Endothelial cell of umbilical vein (primary cell): ENCODE data around the gene UNC5C. TPM values are rescaled to one million over a fixed set of nuclear protein-coding genes. Genes with fewer than 3 reads are reported as not detected.

Source experiments
- BruUV-seq: library from RNA; stranded (reverse); fragments of 400-500 nt; replicated peaks from 2 replicates; lab custom pipeline; 2021; lab: Mats Ljungman, UMichigan
- CTCF ChIA-PET: fragments of 300-600, 350-600 bp; sonication (Branson Sonifier 250); formaldehyde crosslinking; loops from one replicate; lab custom pipeline; 2021; ENCODE audit warnings: antibody characterized with exemption, inconsistent platforms; lab: Charles Lee
- POLR2A ChIA-PET: fragments of 300-600, 350-600 bp; sonication (Branson Sonifier 250); formaldehyde crosslinking; loops from one replicate; lab custom pipeline; 2021; ENCODE audit warnings: antibody characterized with exemption, inconsistent platforms; lab: Charles Lee
- DNase-seq: peaks from one replicate; pipeline ENCODE4 v3.0.0-alpha.2; 2011; ENCODE audit warnings: low read depth, low spot score
- FAIRE-seq: peaks from 2 replicates; lab custom pipeline; 2011; peaks lifted over from hg19 to GRCh38; lab: Jason Lieb, UNC
- H2AFZ ChIP-seq: 2 replicates; pipeline ENCODE4 v1.6.0; 2012; ENCODE audit warnings: low read depth, low read length, control low read depth, inconsistent platforms
- H3K27ac ChIP-seq: 2 replicates; pipeline ENCODE4 v1.5.1; 2011; ENCODE audit warnings: low read depth, mild to moderate bottlenecking, control low read depth, low read length, moderate library complexity; ENCODE audit not compliant: insufficient read depth
- H3K27me3 ChIP-seq, 2 experiments: 2 replicates each; pipeline versions ENCODE4 v1.6.0 to v1.6.1; 2011; ENCODE audit warnings: low read length in 2 of 2, mixed read lengths in 1 of 2; ENCODE audit not compliant: control insufficient read depth in 2 of 2, insufficient read depth in 2 of 2
- H3K36me3 ChIP-seq, 2 experiments: 2 replicates in 1 of 2; 3 replicates in 1 of 2; pipeline ENCODE4 v1.5.1; 2011; ENCODE audit warnings: low read length in 2 of 2, mild to moderate bottlenecking in 1 of 2, moderate library complexity in 1 of 2; ENCODE audit not compliant: control insufficient read depth in 2 of 2, insufficient read depth in 2 of 2; ENCODE audit errors: extremely low read depth in 1 of 2
- H3K4me1 ChIP-seq: 3 replicates; pipeline ENCODE4 v1.5.1; 2011; ENCODE audit warnings: mild to moderate bottlenecking, low read length; ENCODE audit not compliant: control insufficient read depth, insufficient read depth; ENCODE audit errors: extremely low read depth
- H3K4me2 ChIP-seq: 2 replicates; pipeline ENCODE4 v1.6.1; 2011; ENCODE audit warnings: low read length, control low read depth, mixed read lengths; ENCODE audit not compliant: insufficient read depth
- H3K4me3 ChIP-seq, 3 experiments: fragments of 200-600 bp in 1 of 3; sonication (generic), shearing (Covaris generic) in 1 of 3; replicated peaks in 1 of 3; 2 replicates each; pipeline ENCODE4 v1.5.1; 2011 to 2016; ENCODE audit warnings: control low read depth in 3 of 3, low read length in 3 of 3, mild to moderate bottlenecking in 2 of 3, inconsistent platforms in 1 of 3, low read depth in 1 of 3, moderate library complexity in 1 of 3; ENCODE audit not compliant: insufficient read depth in 1 of 3
- H3K79me2 ChIP-seq: 2 replicates; pipeline ENCODE4 v1.6.0; 2012; ENCODE audit warnings: low read length, inconsistent platforms; ENCODE audit not compliant: control insufficient read depth, insufficient read depth
- H3K9ac ChIP-seq: replicated peaks from 2 replicates; pipeline ENCODE3; 2011; ENCODE audit warnings: low read length, control low read depth; ENCODE audit not compliant: insufficient read depth; ENCODE audit errors: extremely low read depth
- H3K9me1 ChIP-seq: replicated peaks from 3 replicates; pipeline ENCODE4 v1.6.0; 2011; ENCODE audit warnings: mild to moderate bottlenecking, low read length; ENCODE audit not compliant: control insufficient read depth, insufficient read depth; ENCODE audit errors: extremely low read depth
- H3K9me3 ChIP-seq: replicated peaks from 2 replicates; pipeline ENCODE4 v1.5.1; 2012; ENCODE audit warnings: low read length, inconsistent platforms; ENCODE audit not compliant: control insufficient read depth, insufficient read depth
- H4K20me1 ChIP-seq: replicated peaks from 2 replicates; pipeline ENCODE3; 2011; ENCODE audit warnings: mild to moderate bottlenecking, low read length; ENCODE audit not compliant: control insufficient read depth, insufficient read depth; ENCODE audit errors: extremely low read depth
- CTCF ChIP-seq, 2 donors: IDR thresholded peaks; 1 replicate in 1 of 2; 2 replicates in 1 of 2; pipeline ENCODE4 v1.5.1; 2011; ENCODE audit warnings: low read length in 2 of 2, mild to moderate bottlenecking in 2 of 2, moderate library complexity in 2 of 2, control low read depth in 1 of 2, inconsistent platforms in 1 of 2, low read depth in 1 of 2; ENCODE audit not compliant: insufficient read depth in 1 of 2; ENCODE audit errors: extremely low read depth in 1 of 2
- EZH2 ChIP-seq: IDR thresholded peaks from 2 replicates; pipeline ENCODE4 v1.6.1; 2012; ENCODE audit warnings: borderline replicate concordance, low read depth, mild to moderate bottlenecking, moderate library complexity, low read length, inconsistent platforms; ENCODE audit not compliant: severe bottlenecking
- FOS ChIP-seq: IDR thresholded peaks from 2 replicates; pipeline ENCODE4 v1.6.1; 2011; ENCODE audit warnings: mild to moderate bottlenecking, low read length, moderate library complexity, borderline replicate concordance; ENCODE audit not compliant: insufficient read depth
- GATA2 ChIP-seq: IDR thresholded peaks from 2 replicates; pipeline ENCODE4 v1.7.0; 2011; ENCODE audit warnings: low read depth, mild to moderate bottlenecking, moderate library complexity, mixed read lengths, low read length; ENCODE audit not compliant: insufficient read length, insufficient read depth
- JUN ChIP-seq: IDR thresholded peaks from 2 replicates; pipeline ENCODE4 v1.6.1; 2011; ENCODE audit warnings: borderline replicate concordance, low read depth; ENCODE audit not compliant: insufficient read length, insufficient read depth
- MYC ChIP-seq: IDR thresholded peaks from one replicate; pipeline ENCODE4 v1.6.1; 2011; ENCODE audit warnings: mild to moderate bottlenecking, low read depth, low read length
- POLR2A ChIP-seq: IDR thresholded peaks from 2 replicates; pipeline ENCODE4 v1.6.1; 2012; ENCODE audit warnings: low read depth, mild to moderate bottlenecking, control low read depth, low read length
- POLR2AphosphoS5 ChIP-seq: IDR thresholded peaks from 2 replicates; pipeline ENCODE4 v1.6.1; 2012; ENCODE audit warnings: low read depth, mild to moderate bottlenecking, control low read depth, low read length, moderate library complexity; ENCODE audit not compliant: insufficient read depth
- dilution Hi-C: fragments of 300-500 bp; cut with MboI; formaldehyde crosslinking; loops from one replicate; pipeline ENCODE4 v1.15.0; 2019; ENCODE audit warnings: low sequenced_read_pairs; ENCODE audit not compliant: extremely low pct_ligation_motif_present
- intact Hi-C: fragments of 100-400 bp; cut with micrococcal nuclease; formaldehyde crosslinking; loops from one replicate; pipeline ENCODE4 v1.10.0; 2022
- polyA plus RNA-seq, 4 experiments: library from polyadenylated mRNA; depleted of rRNA in 3 of 4; stranded (reverse) in 3 of 4; unstranded in 1 of 4; fragments of >200 nt; gene quantifications; 2 replicates each; pipeline versions ENCODE4 v1.2.1 to v1.2.3, GENCODE V29; 2011 to 2012; ENCODE audit warnings: missing spikeins in 1 of 4
- total RNA-seq: library from RNA; stranded (reverse); gene quantifications from 2 replicates; pipeline ENCODE4 v1.2.3, GENCODE V29; 2021
- TF ChIP-seq, protein P1 (sequence below): IDR thresholded peaks from 2 replicates; pipeline ENCODE4 v1.6.1; 2011; ENCODE audit not compliant: insufficient read depth, insufficient read length

Gene UNC5C
- total and polyA plus RNA-seq, 2 donors (not counting 3 experiments of a cell fraction or from before 2014, with no cell fraction given): 0.44 to 0.53 TPM

DNA sequence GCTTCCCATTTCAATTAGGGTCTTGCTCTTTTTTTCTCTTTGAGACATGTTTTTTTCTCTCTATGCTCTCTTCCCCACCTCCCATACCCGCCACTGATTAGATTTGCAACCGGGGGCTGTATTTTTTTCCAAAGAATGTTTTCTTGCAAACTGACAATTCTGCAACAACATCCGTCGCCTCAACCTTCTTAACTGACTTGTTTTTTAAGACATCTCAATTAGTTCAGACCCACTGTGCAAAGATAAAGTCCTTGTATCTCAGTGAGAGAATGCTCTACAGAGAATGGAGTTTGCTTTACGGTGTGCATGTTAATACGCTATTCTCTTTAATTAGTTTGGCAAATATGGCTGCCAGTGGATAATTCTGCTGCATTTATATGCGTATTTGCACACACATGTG lies 126.3 kb downstream of the UNC5C start:
- no peak overlapping the region for H3K4me2 ChIP-seq
- H3K4me3 ChIP-seq: no peak overlapping the region
- POLR2A ChIA-PET: no interaction called here
- TF ChIP-seq FOS (no peak), POLR2A (no peak), EZH2 (no peak), GATA2 (no peak), CTCF (IDR thresholded peaks at IDR 0.05; ENCODE audit: extremely low read depth in 1 of 2, insufficient read depth in 1 of 2, low read depth in 1 of 2, low read length in 2 of 2) (no peak), JUN (no peak), POLR2AphosphoS5 (no peak), MYC (no peak)
- TF ChIP-seq, protein P1, sequence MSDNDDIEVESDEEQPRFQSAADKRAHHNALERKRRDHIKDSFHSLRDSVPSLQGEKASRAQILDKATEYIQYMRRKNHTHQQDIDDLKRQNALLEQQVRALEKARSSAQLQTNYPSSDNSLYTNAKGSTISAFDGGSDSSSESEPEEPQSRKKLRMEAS: no peak
- H3K9me3 ChIP-seq: no peaks in the 10 kb centered on the region
- intact Hi-C loops: no loop called here
- BruUV-seq: no TSS peak
- FAIRE-seq (no peak), DNase-seq (no peak)
- no peaks in the 10 kb centered on the region for H3K9me1 ChIP-seq
- no peak overlapping the region for H3K27ac ChIP-seq
- H3K36me3 ChIP-seq: no peaks in the 10 kb centered on the region
- H3K9ac ChIP-seq: no peak overlapping the region
- no peaks in the 10 kb centered on the region for H3K27me3 ChIP-seq
- no peaks in the 10 kb centered on the region for H3K79me2 ChIP-seq
- no peaks in the 10 kb centered on the region for H4K20me1 ChIP-seq
- H2AFZ ChIP-seq: no peak overlapping the region
- dilution Hi-C loops: no loop called here
- CTCF ChIA-PET: interaction anchor here (1.2 kb wide), 1 partner anchor 14 kb away, joined by 3 read pairs; no protein-coding TSS in a partner anchor
- no peaks in the 10 kb centered on the region for H3K4me1 ChIP-seq
